HEK293T (cell line): Measurements from ENCODE around the gene PDGFA.

ENCODE experiments used
- ARNT ChIP-seq: fragments of 450-650 bp; IDR thresholded peaks from 2 replicates; pipeline ENCODE4 v1.6.1; 2017; ENCODE audit warnings: mild to moderate bottlenecking
- FOXK2 ChIP-seq: fragments of 450-650 bp; IDR thresholded peaks from 2 replicates; pipeline ENCODE4 v1.6.1; 2016; ENCODE audit warnings: mild to moderate bottlenecking
- FOXM1 ChIP-seq: fragments of 450-650 bp; IDR thresholded peaks from 2 replicates; pipeline ENCODE4 v1.6.1; 2017; ENCODE audit warnings: mild to moderate bottlenecking, borderline replicate concordance
- TARDBP ChIP-seq: fragments of 450-650 bp; IDR thresholded peaks from 2 replicates; pipeline ENCODE4 v1.6.1; 2016

DNA sequence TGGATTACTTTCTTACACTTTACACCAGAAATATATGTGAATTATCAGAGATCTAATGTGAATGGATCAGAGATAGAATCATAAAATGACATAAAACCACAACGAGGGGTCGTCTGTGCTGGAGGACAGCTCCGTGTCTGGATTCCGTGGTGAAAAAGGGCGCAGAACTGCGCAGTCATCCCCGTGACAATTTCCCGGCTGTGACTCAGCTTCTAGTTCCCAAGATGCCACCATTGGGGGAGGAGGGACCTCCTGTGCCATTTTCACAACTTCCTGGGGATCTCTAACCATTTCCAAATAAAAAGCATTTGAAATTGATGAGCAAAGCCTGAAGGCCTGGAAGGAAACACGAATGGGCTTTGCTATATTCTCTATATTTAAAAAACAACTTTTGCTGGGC, 72.1 kb downstream of the PDGFA start:
- no peak for TF ChIP-seq FOXM1
- TF ChIP-seq TARDBP = no peak
- TF ChIP-seq FOXK2 = no peak
- TF ChIP-seq ARNT = no peak
